Stimulated activated CD8-positive, alpha-beta memory T cell treated with anti-CD3 and anti-CD28 coated beads, Interleukin-4, amount 100 ng/mL, for 1 hour (primary cell): ENCODE results near the gene NBPF26.
"Not testable (repeated sequence)": the region's sequence is repeated elsewhere in the genome, so short reads cannot be mapped to it uniquely, and the experiment has no call there.

Source experiments
- DNase-seq, 2 donors: peaks; one replicate each; pipeline ENCODE4 v3.0.0-alpha.2; 2020; ENCODE audit warnings: low read depth in 2 of 2, low spot score in 1 of 2

NBPF26 gene

DNA sequence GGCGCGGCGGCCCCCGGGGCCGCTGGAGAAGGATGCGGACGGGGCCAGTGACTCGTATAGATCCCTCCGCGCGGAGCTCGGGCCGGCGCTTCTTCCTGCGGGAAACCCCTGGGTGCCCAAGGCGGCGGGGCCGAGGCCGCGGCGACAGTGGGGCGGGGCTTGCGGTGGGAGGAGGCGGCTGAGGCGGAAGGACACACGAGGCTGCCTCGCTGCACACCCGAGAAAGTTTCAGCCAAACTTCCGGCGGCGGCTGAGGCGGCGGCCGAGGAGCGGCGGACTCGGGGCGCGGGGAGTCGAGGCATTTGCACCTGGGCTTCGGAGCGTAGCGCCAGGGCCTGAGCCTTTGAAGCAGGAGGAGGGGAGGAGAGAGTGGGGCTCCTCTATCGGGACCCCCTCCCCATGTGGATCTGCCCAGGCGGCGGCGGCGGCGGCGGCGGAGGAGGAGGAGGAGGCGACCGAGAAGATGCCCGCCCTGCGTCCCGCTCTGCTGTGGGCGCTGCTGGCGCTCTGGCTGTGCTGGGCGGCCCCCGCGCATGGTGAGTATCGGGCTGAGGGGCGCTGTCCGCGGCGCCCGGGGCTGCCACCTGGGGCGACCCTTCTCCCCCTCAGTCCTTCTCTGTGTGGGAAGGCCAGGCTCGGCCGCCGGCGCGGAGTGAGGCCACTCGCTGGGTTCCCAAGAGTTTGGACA is at the start of gene NBPF26:
Gene NBPF26 (plus strand): TSS at position 231 of the 688 bp plus-strand sequence.
- DNase-seq, result peak; percentile 19 to 40

DNA sequence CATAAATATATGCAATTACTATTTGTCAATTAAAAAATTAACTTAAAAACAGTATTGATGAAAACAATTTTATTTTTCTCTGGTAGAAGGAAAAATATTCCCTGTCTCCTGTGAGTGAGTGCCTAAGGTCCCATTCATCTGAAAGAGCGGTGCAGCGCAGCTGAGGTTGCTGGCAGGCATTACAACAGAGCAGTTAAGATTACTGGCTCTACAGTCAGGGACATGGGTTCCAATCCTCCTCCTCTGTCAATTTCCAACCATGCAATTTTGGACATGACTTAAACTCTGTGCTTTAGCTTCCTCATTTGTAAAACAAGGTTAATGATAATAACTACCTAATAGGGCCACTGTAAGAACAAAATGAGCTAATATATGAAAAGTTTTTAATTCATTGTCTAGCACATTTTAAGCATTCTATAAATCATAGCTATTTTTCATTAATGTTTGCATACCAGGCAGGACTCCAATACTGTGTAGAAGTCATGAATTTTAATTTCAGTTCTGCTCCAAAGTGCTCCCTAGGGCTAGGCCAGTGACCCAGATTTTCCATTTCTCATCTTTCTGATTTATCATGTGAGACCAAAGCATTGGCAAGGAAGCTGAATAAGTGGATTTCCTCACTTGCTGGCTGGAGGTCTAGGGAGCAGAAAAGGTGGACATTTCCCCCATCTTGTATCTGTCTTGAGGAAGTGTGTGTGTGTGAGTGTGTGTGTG is 43.5 kb upstream of the NBPF26 start:
- DNase-seq, result not testable (repeated sequence)

DNA sequence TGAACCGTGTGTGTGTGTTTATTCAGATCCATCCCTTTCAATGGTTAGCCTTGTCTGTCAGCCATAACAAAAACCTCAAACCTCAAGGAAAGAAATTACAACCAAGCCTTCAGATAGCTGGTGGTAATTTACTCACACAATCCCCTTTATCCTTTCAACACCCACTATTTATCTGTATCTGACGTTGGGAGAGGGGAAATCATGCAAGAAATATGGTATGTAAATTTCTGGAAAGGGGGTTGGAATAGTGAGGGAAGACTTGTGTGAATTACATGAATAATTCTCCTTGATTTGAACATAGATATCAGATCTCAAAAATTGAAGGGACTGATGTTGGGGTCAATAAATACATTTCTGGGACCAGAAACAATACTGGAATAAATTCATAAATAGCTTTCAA is 42.8 kb upstream of the NBPF26 start:
- not testable (repeated sequence) for DNase-seq

DNA sequence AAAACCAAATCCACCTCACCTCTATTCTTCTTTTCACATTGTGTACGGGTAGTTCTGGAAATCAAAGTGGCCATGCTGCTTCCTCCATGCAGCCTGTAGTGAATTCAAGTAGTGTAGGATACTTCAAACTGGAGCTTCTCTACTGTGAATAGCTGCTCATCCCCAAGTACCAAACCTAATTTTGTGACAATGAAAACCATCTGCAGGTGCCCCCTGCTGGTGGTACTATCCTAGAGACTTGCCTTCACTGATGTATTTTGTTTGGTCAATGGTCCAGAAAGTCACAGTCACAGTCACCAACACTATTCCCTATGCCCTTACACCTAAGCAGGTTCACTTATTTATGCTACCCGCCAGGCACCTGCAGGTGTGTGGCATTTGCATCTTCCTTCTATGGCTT is 39.3 kb upstream of the NBPF26 start:
- not testable (repeated sequence) for DNase-seq

DNA sequence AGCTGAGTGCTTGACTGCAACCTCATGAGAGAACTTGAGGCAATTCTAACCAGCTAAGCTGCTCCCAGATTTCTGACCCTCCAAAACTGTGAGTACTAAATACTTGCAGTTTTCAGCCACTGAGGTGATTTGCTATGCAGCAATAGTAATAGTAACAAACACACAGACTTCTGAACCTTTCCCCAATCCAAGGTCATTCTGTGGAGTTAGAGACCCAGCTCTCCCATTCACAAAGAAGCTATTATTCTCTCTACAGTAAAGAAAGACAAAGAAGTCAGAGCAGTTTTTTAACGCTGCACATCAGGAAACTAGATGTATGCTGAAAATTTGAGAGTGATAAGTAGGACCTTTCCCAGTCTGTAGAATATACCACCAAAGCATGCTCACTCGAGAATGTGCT is 38.1 kb upstream of the NBPF26 start:
- not testable (repeated sequence) for DNase-seq

DNA sequence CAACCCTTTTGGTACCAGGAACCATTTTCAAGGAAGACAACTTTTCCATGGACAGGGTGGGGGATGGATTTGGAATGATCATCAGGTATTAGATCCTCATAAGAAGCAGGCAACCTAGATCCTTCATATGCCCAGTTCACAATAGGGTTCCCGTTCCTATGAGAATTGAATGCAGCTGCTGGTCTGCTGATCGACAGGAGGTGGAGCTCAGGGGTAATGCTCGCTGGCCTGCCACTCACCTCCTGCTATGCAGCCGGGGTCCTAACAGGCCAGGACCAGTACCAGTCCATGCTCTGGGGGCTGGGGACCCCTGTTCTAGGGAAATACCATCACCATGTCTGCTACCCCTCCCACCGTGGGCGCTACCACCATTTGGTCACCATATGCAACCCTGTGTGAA is 36.5 kb upstream of the NBPF26 start:
- DNase-seq, result not testable (repeated sequence)

DNA sequence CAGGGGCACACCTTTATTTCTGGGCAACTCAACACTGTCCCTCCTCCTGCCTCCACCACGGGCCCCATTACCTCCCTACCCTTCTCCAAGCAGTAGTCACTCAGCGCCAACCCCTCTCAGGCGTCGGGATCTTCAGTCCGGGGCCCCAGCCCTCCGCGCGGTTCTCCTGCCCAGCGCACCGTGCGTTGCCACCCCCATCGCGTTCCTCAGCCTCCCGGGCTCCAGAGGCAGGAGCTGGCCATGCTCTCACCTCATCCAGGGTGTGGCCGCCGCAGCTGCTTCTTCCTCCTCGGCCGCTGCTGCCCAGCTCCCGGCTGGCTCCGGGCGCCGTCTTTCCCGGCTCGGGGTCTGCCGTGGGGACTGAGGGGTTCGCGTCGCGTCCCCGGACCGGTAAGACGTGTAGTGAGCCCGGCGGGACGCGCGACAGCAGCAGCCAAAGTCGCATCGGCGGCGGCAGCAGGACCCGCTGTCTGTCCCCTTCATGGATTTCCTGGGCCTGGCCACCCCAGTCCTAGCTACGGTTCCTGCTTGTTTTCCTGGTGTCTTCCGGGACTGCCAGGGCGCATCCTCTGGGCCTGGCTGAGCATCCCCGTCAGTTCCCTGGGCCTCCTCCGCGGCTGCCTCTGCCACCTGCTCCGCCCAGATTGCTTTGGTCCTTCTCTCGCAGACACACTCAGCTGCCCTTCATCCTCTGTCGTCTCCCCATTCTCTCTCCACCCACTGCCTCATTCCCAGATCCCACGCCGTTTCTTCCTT is 22.8 kb upstream of the NBPF26 start:
- not testable (repeated sequence) for DNase-seq

DNA sequence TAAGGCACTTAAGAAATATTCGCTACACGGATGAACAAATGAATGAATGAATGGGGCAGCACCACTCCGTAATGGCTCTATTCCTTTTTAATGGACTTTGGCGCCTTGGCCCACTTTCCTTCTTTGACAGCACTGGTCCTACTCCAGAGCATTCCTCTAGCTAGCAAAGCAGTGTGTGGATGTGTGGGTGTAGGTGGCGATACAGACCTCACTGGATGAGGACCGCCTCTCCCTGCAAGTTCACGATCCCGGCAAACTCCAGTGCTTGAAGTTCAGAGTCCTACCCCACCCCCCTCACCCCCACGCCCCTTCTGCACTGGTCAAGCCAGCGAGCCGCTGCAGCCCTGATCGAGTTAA is 409 bp upstream of the NBPF26 start:
- DNase-seq, result not testable (repeated sequence)

DNA sequence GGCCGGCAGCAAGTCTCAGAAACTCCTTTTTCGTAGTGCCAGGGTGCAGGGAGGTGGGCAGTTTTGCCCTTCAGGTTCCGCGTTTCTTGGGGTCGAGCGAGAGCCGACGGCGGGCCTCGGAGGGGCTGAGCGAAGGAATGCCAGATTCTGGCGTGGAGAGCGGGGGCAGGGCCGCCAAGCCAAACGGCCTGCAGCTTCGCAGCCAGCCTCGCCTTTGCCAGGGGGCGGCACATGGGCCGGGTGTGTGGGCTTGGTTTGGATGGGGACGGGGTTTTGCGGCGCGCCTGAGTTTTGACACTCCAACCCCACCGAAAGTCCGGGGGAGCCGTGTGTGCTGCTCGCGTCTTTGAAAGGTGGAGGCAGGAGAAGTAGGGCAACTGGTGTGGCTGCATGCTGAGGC is 762 bp downstream of the NBPF26 start:
- DNase-seq, result not testable (repeated sequence)

DNA sequence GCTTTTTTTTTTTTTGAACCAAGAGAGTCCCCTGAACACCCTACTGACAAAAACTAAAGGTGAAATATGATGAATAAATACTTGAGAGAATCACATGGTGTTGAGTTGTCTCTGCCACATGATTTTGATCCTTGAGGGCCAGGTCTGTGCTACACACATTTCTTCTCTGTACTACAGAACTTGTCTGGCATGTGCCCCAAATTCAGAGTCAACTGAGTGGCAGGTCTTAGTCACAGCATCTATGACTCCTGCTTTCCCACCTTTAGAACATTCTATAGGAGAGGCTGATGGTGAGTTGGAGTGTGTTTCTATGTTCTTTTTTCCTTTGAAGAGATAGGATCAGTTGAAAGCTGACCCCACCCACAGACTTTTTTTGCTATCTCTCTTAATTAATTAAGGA is 5.1 kb downstream of the NBPF26 start:
- DNase-seq, result not testable (repeated sequence)

DNA sequence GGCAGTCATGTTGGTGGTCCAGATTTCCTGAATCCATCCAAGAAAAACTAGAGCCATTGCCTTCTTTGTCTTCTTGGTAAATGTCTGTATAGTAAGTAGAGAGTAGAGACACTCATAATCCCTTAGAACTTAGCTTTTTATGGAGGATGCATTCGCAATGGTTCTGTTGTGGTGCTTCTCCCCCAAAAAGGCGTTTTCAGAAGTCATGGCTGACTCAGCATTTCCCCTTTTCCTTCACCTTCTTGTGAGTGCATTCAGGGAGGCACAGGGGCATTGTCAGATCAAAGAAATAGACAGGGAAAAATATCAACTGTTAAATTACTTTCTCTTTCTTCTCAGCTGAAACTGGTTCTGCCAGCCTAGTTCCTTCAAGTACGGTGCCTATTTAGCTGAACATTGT is 45.3 kb downstream of the NBPF26 start:
- not testable (repeated sequence) for DNase-seq

DNA sequence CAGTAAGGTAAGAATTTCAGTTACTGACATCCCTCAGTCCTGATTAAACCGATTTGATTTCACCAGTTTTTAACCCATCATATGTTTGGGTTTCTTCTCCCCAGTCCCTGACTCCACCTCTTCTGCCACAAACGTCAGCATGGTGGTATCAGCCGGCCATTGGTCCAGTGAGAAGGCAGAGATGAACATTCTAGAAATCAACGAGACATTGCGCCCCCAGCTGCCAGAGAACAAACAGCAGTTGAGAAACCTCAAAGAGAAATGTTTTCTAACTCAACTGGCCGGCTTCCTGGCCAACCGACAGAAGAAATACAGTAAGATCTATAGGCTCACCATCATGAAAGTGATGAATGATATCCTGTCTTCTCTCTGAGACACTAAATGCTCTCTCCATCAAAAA is 81.7 kb downstream of the NBPF26 start:
- not testable (repeated sequence) for DNase-seq

DNA sequence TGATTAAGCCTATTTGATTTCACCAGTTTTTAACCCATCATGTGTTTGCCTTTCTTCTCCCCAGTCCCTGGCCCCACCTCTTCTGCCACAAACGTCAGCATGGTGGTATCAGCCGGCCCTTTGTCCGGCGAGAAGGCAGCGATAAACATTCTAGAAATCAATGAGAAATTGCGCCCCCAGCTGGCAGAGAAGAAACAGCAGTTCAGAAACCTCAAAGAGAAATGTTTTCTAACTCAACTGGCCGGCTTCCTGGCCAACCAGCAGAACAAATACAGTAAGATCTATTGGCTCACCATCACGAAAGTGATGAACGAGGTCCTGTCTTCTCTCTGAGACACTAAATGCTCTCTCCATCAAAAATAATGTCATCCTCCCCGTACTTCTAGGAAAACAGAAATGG is 88.1 kb downstream of the NBPF26 start:
- DNase-seq, result not testable (repeated sequence)

DNA sequence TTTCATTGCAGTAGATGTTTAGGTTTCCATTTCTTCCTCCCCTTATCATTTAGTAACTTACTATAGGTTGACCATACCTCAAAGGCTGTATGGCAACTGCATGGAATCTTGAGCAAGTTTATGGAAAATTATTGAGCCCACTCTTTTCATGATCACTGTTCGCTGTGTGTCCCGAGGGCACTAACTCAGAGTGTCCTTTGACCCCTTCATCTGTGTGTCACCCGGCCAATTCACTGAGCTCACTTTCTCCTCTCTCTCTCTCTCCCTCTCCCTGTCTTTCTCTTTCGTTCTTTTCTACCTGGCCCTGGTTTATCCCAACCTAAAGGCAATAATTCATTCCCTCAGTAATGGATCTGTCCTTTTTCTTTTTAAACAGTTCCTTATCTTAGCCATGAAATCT is 101.3 kb downstream of the NBPF26 start:
- DNase-seq, result not testable (repeated sequence)

DNA sequence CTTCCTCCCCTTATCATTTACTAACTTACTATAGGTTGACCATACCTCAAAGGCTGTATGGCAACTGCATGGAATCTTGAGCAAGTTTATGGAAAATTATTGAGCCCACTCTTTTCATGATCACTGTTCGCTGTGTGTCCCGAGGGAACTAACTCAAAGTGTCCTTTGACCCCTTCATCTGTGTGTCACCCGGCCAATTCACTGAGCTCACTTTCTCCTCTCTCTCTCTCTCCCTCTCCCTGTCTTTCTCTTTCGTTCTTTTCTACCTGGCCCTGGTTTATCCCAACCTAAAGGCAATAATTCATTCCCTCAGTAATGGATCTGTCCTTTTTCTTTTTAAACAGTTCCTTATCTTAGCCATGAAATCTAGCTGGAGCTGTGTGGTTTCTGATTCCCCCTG is 102.9 kb downstream of the NBPF26 start:
- not testable (repeated sequence) for DNase-seq

DNA sequence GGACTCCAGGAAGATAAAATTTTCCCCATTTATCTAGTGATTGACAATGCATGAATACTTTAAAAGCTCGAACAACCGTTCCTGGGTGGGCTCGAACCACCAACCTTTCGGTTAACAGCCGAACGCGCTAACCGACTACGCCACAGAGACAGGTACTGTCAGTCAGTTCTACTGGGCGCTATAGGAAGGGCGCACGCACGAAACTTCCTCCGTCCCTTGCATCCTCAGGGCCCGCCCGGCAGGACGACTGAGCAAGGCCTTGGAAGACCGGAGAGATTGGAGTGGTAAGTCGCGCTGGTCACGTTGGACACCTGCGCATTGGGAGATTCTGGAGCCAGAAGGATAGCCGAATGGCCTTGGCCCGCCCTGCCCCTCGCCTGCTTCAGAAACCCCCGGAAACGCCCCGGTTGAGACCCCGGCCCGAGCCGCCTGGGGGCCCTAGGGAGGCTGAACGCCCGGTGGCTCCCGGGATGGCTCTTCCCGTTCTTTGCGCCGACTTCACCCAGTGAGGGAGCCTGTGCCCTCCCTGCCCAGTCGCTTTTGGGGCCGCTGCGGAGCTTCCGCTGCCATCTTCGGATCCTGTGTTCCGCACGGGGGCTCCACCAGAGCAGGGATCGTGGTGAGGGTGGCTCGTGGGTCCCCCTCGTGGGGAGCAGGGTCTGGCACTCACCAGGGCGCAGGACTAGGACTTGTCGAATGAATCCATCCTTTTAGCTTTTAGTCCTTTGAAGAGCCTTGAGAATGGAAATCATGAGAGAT is 120.6 kb downstream of the NBPF26 start:
- DNase-seq, result peak in 1 of 2 donors; percentile 34

DNA sequence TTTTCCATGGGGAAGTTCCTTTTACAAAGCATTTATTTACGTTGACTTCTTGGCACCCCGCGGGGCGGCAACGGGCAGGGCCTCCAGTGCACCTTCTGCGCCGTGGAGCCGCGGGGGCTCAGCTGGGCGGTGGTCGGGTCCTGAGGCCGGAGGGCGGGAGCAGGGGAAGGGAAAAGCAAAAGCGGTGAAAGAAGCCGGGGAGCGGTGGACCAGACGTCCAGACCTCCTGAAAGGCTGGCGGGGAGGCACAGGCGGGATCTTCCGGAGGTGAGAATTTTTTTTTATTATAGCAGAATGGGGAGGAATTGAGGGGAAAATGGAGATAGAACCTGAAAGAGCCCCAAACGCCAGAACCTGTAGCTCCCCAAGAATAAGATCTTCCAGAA is 121.2 kb downstream of the NBPF26 start:
- not testable (repeated sequence) for DNase-seq

DNA sequence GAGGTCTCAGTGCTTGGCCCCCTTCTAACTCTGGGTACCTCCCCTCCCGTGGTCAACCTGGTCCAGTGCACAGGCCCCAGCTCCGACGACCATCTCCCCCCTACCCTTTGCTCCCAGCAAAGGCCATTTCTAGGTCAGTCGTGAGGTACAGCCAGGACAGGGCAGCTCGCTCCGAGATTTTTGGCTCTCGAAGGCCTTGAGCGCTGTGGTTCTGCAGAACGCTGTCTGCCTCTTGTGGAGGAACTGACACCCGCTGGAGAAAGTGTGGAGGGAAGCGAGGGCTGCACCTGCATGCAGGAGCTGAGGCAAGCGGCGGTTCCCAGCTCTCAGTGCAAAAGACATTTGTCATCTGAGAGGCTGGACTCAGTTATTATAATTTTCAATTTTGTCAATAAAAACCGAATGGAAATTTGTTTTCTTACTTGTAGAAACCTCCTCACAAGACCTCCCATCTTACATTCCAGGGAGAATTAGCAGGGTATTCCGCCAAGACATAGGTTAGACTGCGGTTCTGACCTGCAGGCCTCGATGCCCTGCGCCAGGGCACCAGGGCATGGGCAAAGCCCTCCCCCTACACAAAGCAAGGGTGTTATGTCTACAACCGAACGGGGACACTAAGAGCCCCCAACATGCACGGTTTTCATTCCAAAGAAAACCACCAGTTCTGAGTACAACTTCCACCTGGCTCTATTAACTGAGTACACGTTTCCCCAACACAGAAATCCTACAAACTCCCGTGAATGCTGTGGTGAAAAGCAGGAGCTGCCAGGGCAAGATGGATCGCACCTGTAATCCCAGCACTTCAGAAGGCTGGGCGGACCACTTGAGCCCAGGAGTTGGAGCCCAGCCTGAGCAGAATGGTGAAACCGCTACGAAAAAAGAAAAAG is 125.9 kb downstream of the NBPF26 start:
- DNase-seq, result not testable (repeated sequence)

DNA sequence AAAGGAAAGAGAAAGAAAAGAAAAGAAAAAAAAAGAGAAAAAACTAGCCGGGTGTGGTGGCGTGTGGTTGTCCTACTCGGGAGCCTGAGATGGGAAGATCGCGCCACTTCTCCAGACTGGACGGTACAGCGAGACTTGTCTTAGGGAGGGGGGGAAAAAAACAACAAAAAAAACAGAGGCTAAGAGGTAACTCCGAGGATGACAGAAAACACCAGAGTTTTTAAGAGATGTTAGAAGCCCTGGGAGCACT is 126.5 kb downstream of the NBPF26 start:
- DNase-seq, result not testable (repeated sequence)
